GM12872 (cell line): ENCODE measurements around the gene IFI27.

Source experiments
- CTCF ChIP-seq: IDR thresholded peaks from 3 replicates; pipeline ENCODE4 v1.5.1; 2011; ENCODE audit warnings: low read depth, mild to moderate bottlenecking, low read length, moderate library complexity; ENCODE audit not compliant: insufficient read depth

IFI27 gene

GRCh38 chr14:94104731-94105130 lies 5.8 kb upstream of the IFI27 start:
- no peak for TF ChIP-seq CTCF

- TF ChIP-seq CTCF = no peak
Measured at GRCh38 chr14:94109915-94110250, 653 bp upstream of the IFI27 start.

- TF ChIP-seq CTCF = no peak
Measured at GRCh38 chr14:94111276-94112095, 950 bp downstream of the IFI27 start.

- no peak for TF ChIP-seq CTCF
Measured at GRCh38 chr14:94112513-94113063, 2.1 kb downstream of the IFI27 start.

GRCh38 chr14:94113073-94113472 lies 2.5 kb downstream of the IFI27 start:
- no peak for TF ChIP-seq CTCF

GRCh38 chr14:94113490-94113889 lies 3.0 kb downstream of the IFI27 start:
- TF ChIP-seq CTCF = no peak

- TF ChIP-seq CTCF = no peak
Measured at GRCh38 chr14:94113908-94114588, 3.5 kb downstream of the IFI27 start.
